Left ventricle myocardium inferior (tissue), 1 donor: Measurements from ENCODE around the gene MMP15. TPM values are rescaled to one million over a fixed set of nuclear protein-coding genes. Genes with fewer than 3 reads are reported as not detected.

Experiments used
- DNase-seq: peaks from one replicate; pipeline ENCODE4 v3.0.0-alpha.2; 2020
- H3K27ac ChIP-seq: fragments of 200-600 bp; replicated peaks from 2 replicates; pipeline ENCODE4 v1.8.0; 2021
- H3K27me3 ChIP-seq: fragments of 200-600 bp; 2 replicates; pipeline ENCODE4 v1.8.0; 2021; ENCODE audit warnings: low read depth
- H3K36me3 ChIP-seq: fragments of 200-600 bp; 2 replicates; pipeline ENCODE4 v1.8.0; 2021
- H3K4me1 ChIP-seq: fragments of 200-600 bp; 2 replicates; pipeline ENCODE4 v1.8.0; 2021
- H3K4me3 ChIP-seq: fragments of 200-600 bp; 2 replicates; pipeline ENCODE4 v1.8.0; 2021; ENCODE audit warnings: mild to moderate bottlenecking, moderate library complexity
- H3K9me3 ChIP-seq: fragments of 200-600 bp; replicated peaks from 2 replicates; pipeline ENCODE4 v1.8.0; 2021
- intact Hi-C: fragments of 100-400 bp; cut with micrococcal nuclease; formaldehyde crosslinking; loops from one replicate; pipeline ENCODE4 v1.11.0; 2022
- total RNA-seq: library from RNA; stranded (reverse); fragmentation: NEBNext Ultra II Directional; extraction: Animal tissue kit (Norgen Biotek cat#: 25700); gene quantifications from one replicate; pipeline ENCODE4 v1.2.1, GENCODE V29; 2021
- TF ChIP-seq, protein P1 (sequence below): fragments of 200-600 bp; IDR thresholded peaks from 2 replicates; pipeline ENCODE4 v1.8.0; 2021; ENCODE audit warnings: antibody characterized with exemption, mild to moderate bottlenecking, borderline replicate concordance
- donor health status: DM: no; HTN: yes; CAD: no; lungs with severe emphysema.

The MMP15 gene
- total RNA-seq, 1 donor from 2014 or later, result 64.1 TPM

DNA sequence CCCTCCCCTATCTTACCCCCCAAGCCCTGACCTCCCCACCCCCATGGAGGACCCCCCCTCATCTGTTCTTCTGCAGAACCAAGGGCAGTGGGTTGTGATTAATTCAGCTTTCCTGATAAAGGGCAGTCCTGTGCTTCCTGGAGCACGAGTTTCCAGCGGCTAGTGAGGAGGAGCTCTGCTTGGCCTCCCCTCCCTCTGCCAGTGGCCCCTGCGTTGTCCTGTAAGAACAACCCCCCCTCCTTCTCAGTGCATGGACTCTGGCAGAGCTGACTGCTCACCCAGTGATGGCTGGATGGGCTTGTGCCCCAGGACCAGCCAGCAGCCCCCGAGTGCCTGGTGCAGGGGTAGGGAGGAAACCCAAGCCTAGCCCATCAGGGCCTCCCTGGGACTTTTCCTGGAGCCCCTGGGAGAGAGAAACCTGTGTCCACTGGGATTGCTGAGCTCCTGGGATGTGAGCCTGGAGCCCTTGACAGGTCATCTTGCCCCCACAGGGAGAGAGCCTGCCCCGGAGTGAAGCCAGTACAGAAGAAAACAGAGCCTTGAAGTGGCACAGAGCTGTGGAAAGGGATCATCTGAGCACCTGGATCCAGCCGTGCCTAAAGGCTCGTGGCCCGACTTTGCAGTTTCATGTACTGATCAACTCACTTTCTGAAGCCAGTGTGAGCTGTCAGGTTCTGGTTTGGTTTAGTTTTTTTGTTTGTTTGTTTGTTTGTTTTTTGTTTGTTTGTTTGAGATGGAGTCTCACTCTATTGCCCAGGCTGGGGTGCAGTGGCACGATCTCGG, 26.5 kb downstream of the MMP15 start:
- Histone ChIP-seq H3K9me3 (no peaks in the 10 kb centered on the region), H3K27ac (no peak overlapping the region), H3K4me1 (peaks cover 33% of the 10 kb centered on the region), H3K4me3 (no peak overlapping the region), H3K27me3 (no peaks in the 10 kb centered on the region), H3K36me3 (no peaks in the 10 kb centered on the region)
- TF ChIP-seq, protein P1, sequence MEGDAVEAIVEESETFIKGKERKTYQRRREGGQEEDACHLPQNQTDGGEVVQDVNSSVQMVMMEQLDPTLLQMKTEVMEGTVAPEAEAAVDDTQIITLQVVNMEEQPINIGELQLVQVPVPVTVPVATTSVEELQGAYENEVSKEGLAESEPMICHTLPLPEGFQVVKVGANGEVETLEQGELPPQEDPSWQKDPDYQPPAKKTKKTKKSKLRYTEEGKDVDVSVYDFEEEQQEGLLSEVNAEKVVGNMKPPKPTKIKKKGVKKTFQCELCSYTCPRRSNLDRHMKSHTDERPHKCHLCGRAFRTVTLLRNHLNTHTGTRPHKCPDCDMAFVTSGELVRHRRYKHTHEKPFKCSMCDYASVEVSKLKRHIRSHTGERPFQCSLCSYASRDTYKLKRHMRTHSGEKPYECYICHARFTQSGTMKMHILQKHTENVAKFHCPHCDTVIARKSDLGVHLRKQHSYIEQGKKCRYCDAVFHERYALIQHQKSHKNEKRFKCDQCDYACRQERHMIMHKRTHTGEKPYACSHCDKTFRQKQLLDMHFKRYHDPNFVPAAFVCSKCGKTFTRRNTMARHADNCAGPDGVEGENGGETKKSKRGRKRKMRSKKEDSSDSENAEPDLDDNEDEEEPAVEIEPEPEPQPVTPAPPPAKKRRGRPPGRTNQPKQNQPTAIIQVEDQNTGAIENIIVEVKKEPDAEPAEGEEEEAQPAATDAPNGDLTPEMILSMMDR, result no peak
- DNase-seq, result no peak
- intact Hi-C loops, result no loop called here

GRCh38 chr16:58053682-58054005, 28.1 kb downstream of the MMP15 start:
- Histone ChIP-seq H3K4me3 (no peak overlapping the region), H3K27ac (no peak overlapping the region), H3K4me1 (peaks cover 17% of the 10 kb centered on the region), H3K9me3 (no peaks in the 10 kb centered on the region), H3K27me3 (no peaks in the 10 kb centered on the region), H3K36me3 (no peaks in the 10 kb centered on the region)
- no peak for DNase-seq
- intact Hi-C loops, result no loop called here
- TF ChIP-seq, protein P1, result no peak

DNA sequence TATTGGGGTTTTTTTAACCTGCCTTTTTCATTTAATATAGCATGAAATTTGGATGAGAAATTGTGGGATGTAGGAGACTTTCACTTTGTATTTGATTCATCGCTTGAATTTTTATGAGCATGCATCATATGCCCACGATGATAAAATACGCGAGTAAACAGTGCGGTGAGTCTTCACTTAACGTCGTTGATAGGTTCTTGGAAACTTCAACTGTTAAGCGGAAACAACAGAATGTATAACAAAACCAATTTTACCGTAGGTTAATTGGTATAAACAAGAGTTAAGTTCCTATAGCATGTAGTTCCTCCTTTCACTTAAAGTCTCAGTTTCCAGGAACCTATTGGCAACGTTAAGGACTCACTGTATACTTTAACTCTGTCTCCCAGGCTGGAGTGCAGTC, 28.7 kb downstream of the MMP15 start:
- H3K4me1 ChIP-seq, result peaks cover 10% of the 10 kb centered on the region
- no peak overlapping the region for H3K27ac ChIP-seq
- DNase-seq, result no peak
- no peak overlapping the region for H3K4me3 ChIP-seq
- H3K9me3 ChIP-seq, result no peaks in the 10 kb centered on the region
- no peaks in the 10 kb centered on the region for H3K36me3 ChIP-seq
- no peaks in the 10 kb centered on the region for H3K27me3 ChIP-seq
- TF ChIP-seq, protein P1, result no peak
- intact Hi-C loops, result no loop called here

DNA sequence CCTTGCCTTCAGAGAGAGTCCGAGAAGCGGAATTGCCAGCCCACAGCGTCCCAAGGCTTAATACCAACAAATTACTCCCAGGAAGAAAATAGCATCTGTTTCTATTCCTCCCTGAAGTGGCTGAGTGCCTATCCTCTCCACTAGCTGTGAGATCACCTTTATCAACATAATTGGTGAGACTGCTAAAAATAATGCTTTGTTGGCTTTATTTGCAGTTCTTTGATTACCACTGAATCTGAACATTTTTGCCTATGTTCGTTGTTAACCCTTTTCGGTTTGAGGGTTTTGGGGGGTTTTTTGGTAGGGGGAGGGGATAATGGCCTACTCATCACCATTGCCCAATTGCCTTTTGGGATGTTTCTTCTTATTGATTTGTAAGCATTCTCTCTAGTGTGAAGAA, 31.0 kb downstream of the MMP15 start:
- Histone ChIP-seq H3K36me3 (no peaks in the 10 kb centered on the region), H3K27ac (no peak overlapping the region), H3K27me3 (no peaks in the 10 kb centered on the region), H3K9me3 (no peaks in the 10 kb centered on the region), H3K4me1 (no peaks in the 10 kb centered on the region), H3K4me3 (no peak overlapping the region)
- TF ChIP-seq, protein P1, result no peak
- intact Hi-C loops, result no loop called here
- DNase-seq, result no peak

GRCh38 chr16:58057121-58057520, 31.6 kb downstream of the MMP15 start:
- Histone ChIP-seq H3K36me3 (no peaks in the 10 kb centered on the region), H3K27ac (no peak overlapping the region), H3K27me3 (no peaks in the 10 kb centered on the region), H3K4me1 (no peaks in the 10 kb centered on the region), H3K9me3 (no peaks in the 10 kb centered on the region), H3K4me3 (no peak overlapping the region)
- intact Hi-C loops, result no loop called here
- TF ChIP-seq, protein P1, result no peak
- no peak for DNase-seq
